Skin epidermis (tissue), 12 donors: ENCODE results near the gene SEZ6.
A peak's percentile ranks its signal among the peaks of the same experiment; 100 is the strongest.
"Not testable (repeated sequence)": the region's sequence is repeated elsewhere in the genome, so short reads cannot be mapped to it uniquely, and the experiment has no call there.

Experiments
- H3K27ac ChIP-seq, 21 experiments: fragments of 200-600 bp; sonication (generic) in 11 of 21; one replicate each; pipeline ENCODE4 v1.5.0; 2020; ENCODE audit warnings: mild to moderate bottlenecking in 3 of 21, inconsistent platforms in 2 of 21, moderate library complexity in 2 of 21
- H3K4me3 ChIP-seq, 7 experiments: fragments of 200-600 bp; sonication (generic) in 2 of 7; one replicate each; pipeline ENCODE4 v1.5.0; 2020; ENCODE audit warnings: inconsistent platforms in 2 of 7, mild to moderate bottlenecking in 2 of 7, moderate library complexity in 1 of 7

The SEZ6 gene

DNA sequence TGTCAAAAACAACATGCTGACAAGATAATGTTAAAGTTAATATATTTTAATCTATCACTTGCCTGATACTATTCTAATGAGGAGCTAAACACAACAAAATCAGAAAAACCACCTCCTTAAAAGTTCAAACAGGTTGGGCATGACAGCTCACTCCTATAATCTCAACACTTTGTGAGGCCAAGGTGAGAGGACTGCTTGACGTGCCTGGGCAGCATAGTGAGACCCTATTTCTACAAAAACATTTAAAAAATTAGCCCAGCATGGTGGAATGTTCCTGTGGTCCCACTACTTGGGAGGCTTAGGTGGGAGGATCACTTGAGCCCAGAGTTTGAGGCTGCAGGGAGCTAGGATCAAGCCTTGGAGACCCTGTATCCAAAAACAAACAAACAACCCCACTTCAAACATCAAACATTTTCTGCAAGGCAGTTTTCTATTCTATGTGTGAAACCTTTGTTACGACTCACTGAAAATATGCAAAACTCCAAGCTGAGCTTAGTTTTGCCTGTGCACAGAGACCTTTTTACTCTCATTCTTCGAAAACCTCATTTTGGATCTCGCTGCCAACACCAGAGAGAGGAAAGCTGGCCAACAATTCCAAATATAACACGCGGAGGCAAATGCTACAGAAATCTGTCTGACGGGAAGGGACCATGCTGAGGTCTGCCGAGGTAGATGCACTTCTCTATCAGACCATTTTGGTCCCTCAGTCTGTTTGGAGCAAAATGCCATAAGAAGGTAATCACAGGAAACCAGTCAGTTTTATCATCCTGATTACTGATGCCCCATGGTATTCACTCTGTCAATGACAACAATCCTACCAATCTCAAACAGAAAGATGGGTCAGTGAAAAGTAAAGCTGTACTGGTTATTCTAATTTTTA, 60.7 kb downstream of the SEZ6 start:
- no peak overlapping the region for H3K4me3 ChIP-seq
- peak overlapping the region in 4 of 21 experiments; percentile 24 to 98 (median 30) for H3K27ac ChIP-seq

DNA sequence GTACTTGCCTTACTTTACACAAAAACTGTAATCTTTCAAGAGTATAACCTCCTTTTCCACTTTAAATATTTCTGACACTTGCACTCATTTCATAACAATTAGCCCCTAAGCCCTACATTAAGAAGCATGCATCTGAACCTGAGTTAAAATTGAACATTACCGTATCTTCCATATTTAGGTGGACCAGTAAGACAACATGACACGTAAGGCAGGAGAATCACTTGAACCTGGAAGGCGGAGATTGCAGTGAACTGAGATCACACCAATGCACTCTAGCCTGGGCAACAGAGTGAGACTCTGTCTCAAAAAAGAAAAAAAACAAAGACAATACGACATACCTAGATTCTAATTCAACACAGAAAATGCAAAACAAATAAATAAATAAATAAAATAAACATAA, 61.5 kb downstream of the SEZ6 start:
- no peak overlapping the region for H3K4me3 ChIP-seq
- no peak overlapping the region for H3K27ac ChIP-seq

DNA sequence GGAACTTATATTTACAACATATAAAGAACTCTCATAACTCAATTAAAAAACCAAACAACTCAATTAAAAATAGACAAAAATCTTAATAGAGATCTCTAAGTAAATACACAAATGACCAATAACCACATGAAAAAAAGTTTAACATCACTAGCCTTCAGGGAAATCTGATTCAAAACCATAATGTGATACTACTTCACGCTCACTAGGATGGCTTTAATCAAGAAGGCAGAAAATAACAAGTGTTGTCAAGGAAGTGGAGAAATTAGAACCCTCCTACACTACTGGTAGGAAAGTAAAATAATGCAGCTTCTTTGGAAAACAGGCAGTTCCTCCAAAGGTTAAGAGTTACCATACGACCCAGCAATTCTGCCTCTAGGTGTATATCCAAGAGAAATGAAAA, 62.9 kb downstream of the SEZ6 start:
- no peak overlapping the region for H3K27ac ChIP-seq
- no peak overlapping the region for H3K4me3 ChIP-seq

DNA sequence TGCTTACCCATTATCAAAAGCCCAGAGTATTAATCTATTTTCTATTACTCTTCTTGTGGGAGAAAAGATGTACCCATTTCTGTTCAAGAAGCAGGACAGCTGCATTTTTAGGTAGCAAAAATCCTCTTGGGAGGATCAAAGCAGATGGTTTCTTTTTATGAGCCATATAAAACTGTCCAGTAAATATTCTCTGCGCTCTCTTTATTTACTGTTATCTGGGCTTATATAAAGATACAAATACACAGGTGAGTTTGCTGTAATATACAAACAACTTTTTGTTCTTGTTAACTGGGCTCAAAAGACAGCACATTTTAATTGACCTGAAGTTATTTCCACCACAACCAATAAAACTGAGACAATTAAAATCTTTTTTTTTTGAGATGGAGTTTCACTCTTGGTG, 64.6 kb downstream of the SEZ6 start:
- no peak overlapping the region for H3K27ac ChIP-seq
- H3K4me3 ChIP-seq: no peak overlapping the region

DNA sequence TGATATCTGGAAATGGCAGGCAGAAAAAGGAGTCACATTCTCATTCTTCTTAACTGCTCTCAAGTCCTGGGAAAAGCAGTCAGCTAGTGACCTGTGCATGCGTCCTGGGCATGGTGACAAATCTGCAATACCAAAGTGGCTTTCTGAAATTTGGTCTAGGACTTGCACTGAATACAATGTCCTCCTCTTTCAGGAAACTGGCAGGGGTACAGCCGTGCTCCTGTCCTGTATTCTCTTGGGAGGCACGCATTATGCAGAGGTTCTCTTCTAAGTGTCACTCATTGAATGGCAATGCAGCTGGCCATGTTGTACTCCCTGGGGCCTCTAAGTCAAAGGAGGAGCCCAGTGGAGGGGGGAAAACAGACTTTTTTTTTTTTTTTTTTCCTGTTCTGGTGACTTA, 65.2 kb downstream of the SEZ6 start:
- Histone ChIP-seq H3K4me3 (no peak overlapping the region), H3K27ac (no peak overlapping the region)

DNA sequence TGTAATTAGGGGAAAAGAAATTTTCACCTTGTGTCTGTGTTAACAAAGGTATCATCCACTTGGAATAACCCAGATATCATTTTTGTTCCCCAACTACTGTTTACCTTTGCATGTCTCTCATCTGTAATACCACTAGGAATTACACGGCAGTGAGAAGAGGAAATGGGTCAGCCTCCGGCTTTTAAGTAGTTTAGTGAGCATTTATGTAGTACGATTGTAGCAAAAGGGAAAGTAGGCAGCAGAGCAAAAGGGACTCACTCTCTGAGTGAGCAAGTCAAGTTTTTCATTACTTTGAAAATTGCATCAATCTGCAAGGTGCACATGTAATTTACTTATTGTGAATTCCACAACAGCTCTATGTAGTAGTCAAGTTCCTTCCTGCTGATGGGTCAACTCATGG, 65.7 kb downstream of the SEZ6 start:
- Histone ChIP-seq H3K4me3 (no peak overlapping the region), H3K27ac (no peak overlapping the region)

DNA sequence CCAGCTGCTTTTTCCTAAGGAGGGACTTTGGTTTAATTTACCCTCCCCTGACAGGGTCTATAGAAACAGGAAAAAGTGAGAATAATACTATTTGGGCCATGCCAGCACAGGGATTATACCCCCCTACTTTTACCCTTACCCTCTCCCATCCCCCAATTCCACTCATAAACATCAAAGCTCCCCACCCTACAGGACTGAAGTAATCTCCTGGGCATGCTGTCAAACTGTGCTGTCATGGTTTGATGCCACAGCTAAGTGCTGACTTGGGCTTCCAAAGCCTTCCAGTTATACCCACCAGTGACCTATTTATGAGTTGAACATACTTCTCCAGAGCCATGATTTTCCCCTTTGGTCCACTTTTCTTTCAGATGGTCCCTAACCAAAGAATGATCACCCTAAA, 67.3 kb downstream of the SEZ6 start:
- Histone ChIP-seq H3K27ac (peak overlapping the region in 2 of 21 experiments; percentile 30 to 47), H3K4me3 (no peak overlapping the region)

DNA sequence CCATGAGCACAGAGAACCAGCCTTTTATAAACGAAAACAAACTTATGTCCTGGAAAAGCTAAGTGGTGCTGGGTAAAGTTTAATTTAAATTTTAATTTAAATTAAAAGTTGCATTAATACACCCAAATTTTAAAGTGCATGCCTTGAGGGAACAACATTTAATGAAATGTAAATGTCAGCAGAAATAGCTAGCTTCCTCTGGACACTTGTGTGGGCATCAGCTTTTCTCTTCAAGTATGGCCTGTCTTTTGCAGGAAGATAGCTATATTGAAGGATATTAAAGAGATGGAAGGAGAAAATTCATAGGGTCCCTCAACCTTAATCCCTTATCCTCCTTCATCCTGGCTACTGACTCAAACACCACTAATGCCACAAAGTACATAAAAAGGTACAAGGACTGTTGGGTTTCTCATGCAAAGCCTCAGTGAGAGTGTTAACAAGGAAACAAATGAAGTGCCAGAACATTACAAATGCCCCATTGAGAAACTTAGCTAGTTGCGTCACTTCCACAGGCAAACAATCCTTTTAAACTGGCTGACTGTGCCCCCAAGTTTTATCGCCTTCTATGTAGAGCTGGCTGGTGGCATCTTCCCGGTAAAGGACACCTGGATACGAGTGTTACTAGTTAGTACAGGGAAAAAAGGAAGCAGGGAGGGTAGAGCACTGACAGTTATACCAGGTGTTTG, 68.6 kb downstream of the SEZ6 start:
- H3K27ac ChIP-seq: peak overlapping the region in 5 of 21 experiments; percentile 2 to 53 (median 8)
- no peak overlapping the region for H3K4me3 ChIP-seq

DNA sequence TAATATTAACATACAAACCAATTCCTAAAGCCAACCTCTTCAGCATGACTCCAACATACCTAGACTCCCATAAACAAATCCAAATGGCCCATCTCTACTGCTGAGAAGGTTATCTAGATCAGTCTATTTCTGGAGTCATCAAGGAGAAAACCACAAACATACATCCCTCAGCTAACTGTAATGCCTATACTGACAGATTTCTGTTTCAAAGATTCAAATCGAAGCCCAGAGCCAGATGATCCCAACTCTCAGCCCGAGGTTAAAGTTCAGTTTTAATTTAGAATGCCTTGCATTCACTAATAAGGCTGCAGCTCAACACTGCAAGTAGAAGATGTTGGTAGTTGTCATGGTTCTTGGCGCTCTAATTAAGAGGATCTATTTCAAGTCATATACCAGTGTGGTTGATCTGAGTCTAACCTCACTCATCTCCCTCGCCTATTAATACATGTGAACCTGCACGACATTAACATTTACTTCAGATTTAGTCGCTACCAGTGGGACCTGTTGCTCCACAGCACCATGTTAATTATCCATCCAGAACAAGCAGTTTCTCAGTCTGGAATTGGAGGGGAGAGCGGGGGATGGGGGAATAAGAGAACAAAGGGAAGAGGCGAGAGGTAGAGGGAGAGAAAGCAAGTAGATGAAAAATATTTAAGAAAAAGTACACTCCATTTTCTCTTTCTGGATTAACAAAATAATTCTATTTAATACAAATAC, 69.9 kb downstream of the SEZ6 start:
- Histone ChIP-seq H3K27ac (peak overlapping the region in 1 of 21 experiments; percentile 8), H3K4me3 (no peak overlapping the region)

DNA sequence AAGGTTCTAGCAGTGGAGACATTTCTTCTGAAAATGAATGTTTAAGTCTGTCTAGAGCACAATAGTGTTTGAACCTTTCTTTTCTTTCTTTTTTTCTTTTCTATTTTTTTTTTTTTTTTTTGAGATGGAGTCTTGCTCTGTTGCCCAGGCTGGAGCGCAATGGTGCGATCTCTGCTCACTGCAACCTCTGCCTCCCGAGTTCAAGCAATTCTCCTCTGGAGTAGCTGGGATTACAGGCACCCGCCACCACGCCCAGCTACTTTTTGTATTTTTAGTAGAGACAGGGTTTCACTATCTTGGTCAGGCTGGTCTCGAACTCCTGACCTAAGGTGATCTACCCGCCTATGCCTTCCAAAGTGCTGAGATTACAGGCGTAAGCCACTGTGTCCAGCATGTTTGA, 71.3 kb downstream of the SEZ6 start:
- H3K27ac ChIP-seq, H3K4me3 ChIP-seq: not testable (repeated sequence)

DNA sequence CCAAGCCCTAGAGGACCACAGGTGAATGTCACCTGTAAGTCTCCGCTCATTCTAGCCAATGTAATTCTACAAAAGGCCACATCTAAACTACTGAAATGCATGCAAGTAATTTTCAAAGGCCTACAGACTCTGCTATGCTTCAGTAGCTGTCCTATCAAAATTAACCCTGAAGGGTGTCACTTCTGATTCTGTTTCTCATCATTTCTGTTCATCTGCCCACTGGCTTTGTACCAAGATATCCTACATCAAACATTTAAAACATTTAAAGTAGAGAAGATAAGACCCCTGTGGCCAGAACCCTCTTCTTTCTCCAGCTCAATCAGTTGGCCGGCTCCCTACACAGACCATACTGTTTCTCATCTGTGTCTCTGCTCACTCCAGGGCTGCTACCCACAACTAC, 76.0 kb downstream of the SEZ6 start:
- no peak overlapping the region for H3K27ac ChIP-seq
- no peak overlapping the region for H3K4me3 ChIP-seq

DNA sequence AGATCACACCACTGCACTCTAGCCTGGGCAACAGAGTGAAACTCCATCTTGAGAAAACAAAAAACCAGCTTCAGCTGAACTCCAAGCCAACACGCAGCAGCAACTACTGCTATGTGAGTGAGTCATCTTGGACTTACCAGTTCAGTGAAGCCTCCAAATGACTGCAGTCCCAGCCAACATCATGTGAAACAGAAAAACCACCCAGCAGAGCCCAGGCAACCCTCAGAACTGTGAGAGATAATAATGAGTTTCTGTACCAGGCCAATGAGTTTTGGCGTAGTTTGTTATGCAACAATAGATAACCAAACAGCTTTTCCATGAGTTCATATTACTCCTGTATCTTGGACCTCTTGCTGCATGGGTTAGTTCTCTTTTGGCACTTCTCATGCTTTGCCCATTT, 77.8 kb downstream of the SEZ6 start:
- H3K27ac ChIP-seq: peak overlapping the region in 2 of 21 experiments; percentile 64 to 78

DNA sequence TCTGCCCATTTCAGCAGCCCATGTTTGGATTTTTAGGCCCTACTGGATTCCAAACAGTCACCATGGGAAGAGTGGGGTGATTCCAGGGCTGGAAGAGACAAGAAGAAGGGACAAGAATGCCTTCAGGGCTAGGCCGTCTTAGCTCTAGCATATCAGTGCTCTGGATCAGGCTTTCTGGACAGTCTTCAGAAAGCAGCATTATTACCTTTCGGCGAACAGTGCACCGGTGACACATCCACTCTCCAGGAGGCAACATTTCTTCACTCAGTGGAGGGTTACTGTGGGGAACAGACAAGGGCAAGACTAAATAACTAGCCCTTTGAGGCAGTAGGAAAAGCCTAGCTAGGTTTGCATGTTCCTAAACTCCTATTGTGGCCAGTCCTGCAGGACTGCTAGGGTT, 79.0 kb downstream of the SEZ6 start:
- Histone ChIP-seq H3K4me3 (no peak overlapping the region), H3K27ac (peak overlapping the region in 17 of 21 experiments; percentile 24 to 83 (median 64))

More for the DNA sequence above, 77.8 kb downstream of the SEZ6 start:
- H3K4me3 ChIP-seq: no peak overlapping the region

DNA sequence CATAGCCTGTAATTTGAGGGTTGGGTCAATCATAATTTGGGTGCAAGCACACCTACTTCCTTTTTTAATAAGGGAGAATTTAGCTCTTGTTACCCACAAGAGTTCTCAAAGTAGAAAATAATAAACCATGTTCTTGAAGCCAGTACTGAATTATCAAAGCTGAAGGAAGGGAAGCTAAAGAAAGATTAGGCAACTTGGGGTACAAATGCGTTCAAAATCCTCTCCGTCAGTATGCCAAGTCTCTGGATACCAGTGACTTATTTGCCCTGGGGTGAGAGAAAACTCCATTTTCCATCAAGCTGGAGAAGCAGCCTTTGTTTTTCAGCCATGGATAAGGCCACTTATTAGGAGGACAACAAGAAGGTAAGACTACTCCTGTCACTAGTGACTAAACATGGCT, 79.5 kb downstream of the SEZ6 start:
- H3K4me3 ChIP-seq: no peak overlapping the region
- H3K27ac ChIP-seq: peak overlapping the region in 16 of 21 experiments; percentile 31 to 83 (median 64)

DNA sequence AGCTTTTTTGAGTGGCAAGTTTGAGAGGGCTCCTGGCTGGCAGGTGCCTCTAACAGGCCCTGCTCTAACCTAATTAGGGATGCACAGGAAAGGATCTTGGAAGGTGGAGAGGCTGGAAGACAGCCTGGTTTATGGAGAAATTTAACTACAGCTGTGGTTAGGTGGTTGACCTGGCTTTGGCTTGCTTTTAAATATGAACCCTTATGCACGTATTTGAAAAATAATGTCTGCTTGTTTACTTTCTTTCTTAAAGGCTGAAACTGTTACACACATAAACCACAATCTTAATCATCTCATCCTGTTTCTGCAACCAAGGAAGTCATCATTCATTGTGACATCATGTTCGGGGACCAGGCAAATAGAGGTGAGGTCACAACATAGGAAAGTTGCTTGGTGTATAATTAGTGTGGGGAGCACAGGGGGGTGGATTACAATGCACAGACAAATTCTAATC, 79.9 kb downstream of the SEZ6 start:
- Histone ChIP-seq H3K4me3 (no peak overlapping the region), H3K27ac (peak overlapping the region in 15 of 21 experiments; percentile 20 to 83 (median 62))

DNA sequence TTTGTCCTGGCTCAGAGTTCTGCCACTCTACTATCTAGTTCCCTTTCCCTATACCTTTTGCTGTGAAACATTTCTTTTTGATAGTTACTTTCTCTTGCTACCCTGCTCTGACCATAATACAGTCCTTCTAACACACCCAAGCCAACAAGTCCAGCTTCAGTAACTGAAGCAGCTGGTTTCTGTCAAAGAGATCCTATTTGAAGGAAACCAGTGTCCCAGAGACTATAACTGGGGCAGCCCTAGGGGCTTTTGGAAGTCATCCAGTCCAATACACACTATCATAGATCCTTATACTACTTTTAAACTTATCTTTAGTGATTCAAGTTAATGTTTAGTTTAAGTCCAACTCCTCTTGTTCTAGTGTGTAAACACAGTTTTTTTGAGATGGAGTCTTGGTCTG, 85.6 kb downstream of the SEZ6 start:
- no peak overlapping the region for H3K4me3 ChIP-seq
- H3K27ac ChIP-seq: no peak overlapping the region

DNA sequence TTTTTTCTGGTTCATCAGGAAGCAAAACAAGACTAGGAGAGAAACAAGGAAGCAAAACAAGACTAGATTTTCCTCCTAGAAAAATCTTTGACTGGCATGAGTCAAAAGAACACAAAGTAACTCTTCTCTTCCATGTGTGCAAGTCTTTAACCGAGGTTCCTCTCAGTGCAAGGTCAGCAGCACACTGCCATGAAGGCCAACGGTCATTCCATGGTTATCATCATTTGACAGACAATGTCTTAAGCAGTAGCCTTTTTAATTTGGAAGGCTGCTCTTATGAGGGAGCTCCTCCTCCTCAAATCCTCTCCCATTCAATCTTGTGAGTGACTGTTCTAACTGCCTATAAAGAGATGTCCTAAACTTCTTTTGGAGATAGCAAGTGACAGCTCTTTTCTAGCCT, 87.5 kb downstream of the SEZ6 start:
- peak overlapping the region in 1 of 21 experiments; percentile 10 for H3K27ac ChIP-seq
- H3K4me3 ChIP-seq: no peak overlapping the region

DNA sequence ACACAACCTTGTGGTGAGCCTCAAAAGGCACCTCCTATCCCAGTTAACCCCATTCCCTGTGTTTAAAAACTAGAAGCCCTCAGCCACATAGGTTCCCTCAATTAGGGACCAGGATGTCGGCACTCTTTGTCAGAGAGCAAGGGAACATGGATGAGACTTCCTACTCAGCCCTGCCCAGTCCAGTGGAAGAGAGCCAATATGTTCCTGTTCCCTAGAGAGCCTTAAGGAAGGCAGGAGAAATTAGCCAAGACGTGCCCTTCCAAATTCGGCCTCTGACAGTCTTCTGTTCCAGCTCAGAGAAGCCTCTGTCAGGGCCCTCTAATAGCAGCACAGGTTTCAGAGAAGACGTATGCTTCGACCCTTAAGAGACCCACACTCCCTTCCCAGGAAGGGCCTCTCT, 88.4 kb downstream of the SEZ6 start:
- H3K27ac ChIP-seq: peak overlapping the region in 3 of 21 experiments; percentile 4 to 25 (median 16)

DNA sequence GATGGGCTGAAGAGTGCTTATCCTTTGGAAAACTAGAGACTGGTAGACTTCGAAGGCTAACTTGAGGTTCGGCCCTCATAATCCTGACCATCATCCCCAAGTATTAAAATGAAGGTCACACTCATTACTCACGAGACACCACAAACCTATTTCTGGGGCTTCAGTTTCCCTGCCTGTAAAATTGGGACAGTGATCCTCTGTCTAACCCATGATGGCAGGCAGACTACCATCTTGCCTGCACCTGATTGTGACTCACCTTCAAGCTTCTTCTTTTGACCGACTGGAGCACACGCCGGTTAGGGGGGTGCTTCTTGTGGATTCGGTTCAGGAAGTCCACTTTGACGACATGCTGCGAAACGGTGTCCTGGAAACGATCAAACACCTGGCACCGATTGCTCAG, 88.8 kb downstream of the SEZ6 start:
- Histone ChIP-seq H3K27ac (peak overlapping the region in 3 of 21 experiments; percentile 4 to 25 (median 16)), H3K4me3 (no peak overlapping the region)

More for the DNA sequence above, 88.4 kb downstream of the SEZ6 start:
- no peak overlapping the region for H3K4me3 ChIP-seq

DNA sequence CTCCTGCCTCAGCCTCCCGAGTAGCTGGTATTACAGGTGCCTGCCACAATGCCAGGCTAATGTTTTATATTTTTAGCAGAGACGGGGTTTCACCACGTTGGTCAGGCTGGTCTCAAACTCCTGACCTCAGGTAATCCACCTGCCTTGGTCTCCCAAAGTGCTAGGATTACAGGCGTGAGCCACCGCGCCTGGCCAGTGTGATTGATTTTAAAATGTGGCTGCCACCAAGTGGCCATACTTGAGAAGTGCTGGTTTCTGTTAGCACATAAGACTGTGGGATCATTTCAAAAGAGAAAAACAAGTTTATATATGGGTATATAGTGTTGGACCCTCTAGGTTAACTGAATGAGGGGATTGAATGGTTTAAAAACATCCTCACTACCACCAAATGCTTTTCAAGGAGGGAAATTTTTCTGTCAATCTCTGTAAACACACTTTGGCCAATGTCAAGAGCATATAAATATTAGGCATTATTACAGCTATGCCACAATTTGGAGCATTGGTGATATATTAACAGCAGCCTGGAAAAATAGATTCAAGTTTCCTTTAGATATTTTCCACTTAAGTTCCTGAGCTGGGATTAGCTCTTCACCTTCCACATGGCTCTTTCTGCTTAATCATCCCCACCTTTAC, 89.4 kb downstream of the SEZ6 start:
- H3K27ac ChIP-seq: no peak overlapping the region
- no peak overlapping the region for H3K4me3 ChIP-seq
